MM.1S (cell line): ENCODE data around the gene DHX38.

Experiments used
- CTCF ChIP-seq: fragments of 300-600 bp; sonication (generic); IDR thresholded peaks from 2 replicates; pipeline ENCODE4 v1.5.1; 2016; ENCODE audit warnings: antibody characterized with exemption, low read length, mixed read lengths
- EZH2 ChIP-seq: fragments of 300-600 bp; sonication (generic); optimal IDR thresholded peaks from 2 replicates; pipeline ENCODE3; 2017; ENCODE audit warnings: low read depth, mild to moderate bottlenecking, antibody characterized with exemption, low read length, mixed read lengths
- EZH2phosphoT487 ChIP-seq: fragments of 300-600 bp; sonication (generic); IDR thresholded peaks from 2 replicates; pipeline ENCODE4 v1.6.1; 2018; ENCODE audit warnings: antibody characterized with exemption, low read length

- TF ChIP-seq CTCF (no peak), EZH2 (no peak), EZH2phosphoT487 (no peak)
Measured at GRCh38 chr16:72159801-72160200, 66.2 kb downstream of the DHX38 start.
